ENCODE results near the gene PRPH2. TPM values are rescaled to one million over a fixed set of nuclear protein-coding genes. Genes with fewer than 3 reads are reported as not detected.

PRPH2 gene
- total RNA-seq, 2 donors from 2014 or later: 0.27 to 3.3 TPM

DNA sequence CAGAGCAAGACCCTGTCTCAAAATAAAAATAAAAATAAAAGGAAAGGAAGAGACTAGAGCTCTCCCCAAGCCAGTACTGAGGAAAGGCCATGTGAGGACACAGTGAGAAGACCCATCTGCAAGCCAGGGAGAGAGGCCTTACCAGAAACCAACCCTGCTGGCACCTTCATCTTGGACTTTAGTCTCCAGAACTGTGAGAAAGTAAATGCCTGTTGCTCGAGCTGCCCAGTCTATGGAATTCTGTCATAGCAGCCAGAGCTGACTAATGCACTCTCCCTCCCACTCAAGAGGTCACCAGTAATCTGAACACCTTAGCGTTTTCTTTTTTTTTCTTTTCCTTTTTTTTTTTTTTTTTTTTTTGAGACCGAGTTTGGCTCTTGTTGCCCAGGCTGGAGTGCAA is 7.3 kb upstream of the PRPH2 start:
- H3K27ac ChIP-seq: no peak overlapping the region
- no peaks in the 10 kb centered on the region for H3K9me3 ChIP-seq
- 75% methylated on average over 3 of the region's 3 CpGs for WGBS
- no peaks in the 10 kb centered on the region for H3K27me3 ChIP-seq (replicated peaks; ENCODE audit: insufficient read depth)
- no peak for DNase-seq (ENCODE audit: low spot score)
- no peak for TF ChIP-seq POLR2AphosphoS5 (IDR thresholded peaks at IDR 0.05)
- TF ChIP-seq POLR2A (IDR thresholded peaks at IDR 0.05): no peak
- TF ChIP-seq, protein P1, sequence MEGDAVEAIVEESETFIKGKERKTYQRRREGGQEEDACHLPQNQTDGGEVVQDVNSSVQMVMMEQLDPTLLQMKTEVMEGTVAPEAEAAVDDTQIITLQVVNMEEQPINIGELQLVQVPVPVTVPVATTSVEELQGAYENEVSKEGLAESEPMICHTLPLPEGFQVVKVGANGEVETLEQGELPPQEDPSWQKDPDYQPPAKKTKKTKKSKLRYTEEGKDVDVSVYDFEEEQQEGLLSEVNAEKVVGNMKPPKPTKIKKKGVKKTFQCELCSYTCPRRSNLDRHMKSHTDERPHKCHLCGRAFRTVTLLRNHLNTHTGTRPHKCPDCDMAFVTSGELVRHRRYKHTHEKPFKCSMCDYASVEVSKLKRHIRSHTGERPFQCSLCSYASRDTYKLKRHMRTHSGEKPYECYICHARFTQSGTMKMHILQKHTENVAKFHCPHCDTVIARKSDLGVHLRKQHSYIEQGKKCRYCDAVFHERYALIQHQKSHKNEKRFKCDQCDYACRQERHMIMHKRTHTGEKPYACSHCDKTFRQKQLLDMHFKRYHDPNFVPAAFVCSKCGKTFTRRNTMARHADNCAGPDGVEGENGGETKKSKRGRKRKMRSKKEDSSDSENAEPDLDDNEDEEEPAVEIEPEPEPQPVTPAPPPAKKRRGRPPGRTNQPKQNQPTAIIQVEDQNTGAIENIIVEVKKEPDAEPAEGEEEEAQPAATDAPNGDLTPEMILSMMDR (IDR thresholded peaks at IDR 0.05): no peak
- no peaks in the 10 kb centered on the region for H3K4me1 ChIP-seq (replicated peaks)
- intact Hi-C loops (cut with DNase I): no loop called here
- no peak overlapping the region for H3K4me3 ChIP-seq
- no peaks in the 10 kb centered on the region for H3K36me3 ChIP-seq

DNA sequence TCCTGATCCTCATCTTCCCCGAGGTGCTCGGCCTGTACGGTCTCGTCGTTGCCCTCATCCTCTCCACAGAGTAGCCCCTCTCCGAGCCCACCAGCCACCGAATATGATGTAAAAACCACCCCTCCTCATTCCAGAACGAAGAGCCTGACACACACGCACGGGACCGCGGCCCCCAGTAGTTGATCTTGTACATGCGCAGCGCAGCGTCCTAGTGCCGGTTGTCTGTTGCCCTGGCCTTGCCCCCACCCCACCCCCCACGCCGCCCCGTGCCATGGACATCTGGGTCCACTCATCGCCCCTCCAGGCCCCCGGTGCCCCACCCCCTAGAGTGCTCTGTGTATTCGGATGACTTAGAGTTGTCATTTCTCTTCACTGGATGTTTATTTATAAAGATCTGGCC is 5.2 kb upstream of the PRPH2 start:
- no peak for DNase-seq (ENCODE audit: low spot score)
- intact Hi-C loops (cut with DNase I): loop anchor here (2.0 kb wide), 1 partner anchor 149 kb away; no protein-coding TSS in a partner anchor
- no peaks in the 10 kb centered on the region for H3K36me3 ChIP-seq
- H3K4me3 ChIP-seq: peak overlapping the region; percentile 13 to 34
- no peaks in the 10 kb centered on the region for H3K9me3 ChIP-seq
- no peaks in the 10 kb centered on the region for H3K4me1 ChIP-seq (replicated peaks)
- 74% methylated on average over 22 of the region's 22 CpGs for WGBS
- TF ChIP-seq, protein P1 (IDR thresholded peaks at IDR 0.05): no peak
- no peak for TF ChIP-seq POLR2A (IDR thresholded peaks at IDR 0.05)
- TF ChIP-seq POLR2AphosphoS5 (IDR thresholded peaks at IDR 0.05): no peak
- H3K27ac ChIP-seq: peak overlapping the region; percentile 42 to 57
- no peaks in the 10 kb centered on the region for H3K27me3 ChIP-seq (replicated peaks; ENCODE audit: insufficient read depth)

DNA sequence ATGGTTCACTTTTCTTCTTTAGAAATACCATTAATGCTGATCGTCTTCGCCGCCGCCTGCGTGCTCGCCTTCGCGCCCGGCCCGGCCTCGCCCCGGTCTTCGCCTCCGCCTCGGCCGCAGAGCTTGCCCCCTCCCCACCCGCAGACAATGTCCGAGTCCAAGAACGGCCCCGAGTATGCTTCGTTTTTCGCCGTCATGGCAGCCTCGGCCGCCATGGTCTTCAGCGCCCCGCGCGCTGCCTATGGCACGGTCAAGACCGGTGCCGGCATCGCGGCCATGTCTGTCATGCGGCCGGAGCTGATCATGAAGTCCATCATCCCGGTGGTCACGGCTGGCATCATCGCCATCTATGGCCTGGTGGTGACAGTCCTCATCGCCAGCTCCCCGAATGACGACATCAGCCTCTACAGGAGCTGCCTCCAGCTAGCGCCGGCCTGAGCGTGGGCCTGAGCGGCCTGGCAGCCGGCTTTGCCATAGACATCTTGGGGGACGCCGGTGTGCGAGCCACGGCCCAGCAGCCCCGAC is 4.8 kb upstream of the PRPH2 start:
- H3K36me3 ChIP-seq: no peaks in the 10 kb centered on the region
- peak overlapping the region; percentile 42 to 57 for H3K27ac ChIP-seq
- intact Hi-C loops (cut with DNase I): loop anchor here (2.0 kb wide), 1 partner anchor 150 kb away; no protein-coding TSS in a partner anchor
- WGBS: 8% methylated on average over 31 of the region's 52 CpGs
- no peak for TF ChIP-seq POLR2A (IDR thresholded peaks at IDR 0.05)
- no peak for TF ChIP-seq POLR2AphosphoS5 (IDR thresholded peaks at IDR 0.05)
- TF ChIP-seq, protein P1 (IDR thresholded peaks at IDR 0.05): no peak
- no peaks in the 10 kb centered on the region for H3K27me3 ChIP-seq (replicated peaks; ENCODE audit: insufficient read depth)
- peak overlapping the region; percentile 13 to 34 for H3K4me3 ChIP-seq
- H3K9me3 ChIP-seq: no peaks in the 10 kb centered on the region
- no peaks in the 10 kb centered on the region for H3K4me1 ChIP-seq (replicated peaks)
- no peak for DNase-seq (ENCODE audit: low spot score)

DNA sequence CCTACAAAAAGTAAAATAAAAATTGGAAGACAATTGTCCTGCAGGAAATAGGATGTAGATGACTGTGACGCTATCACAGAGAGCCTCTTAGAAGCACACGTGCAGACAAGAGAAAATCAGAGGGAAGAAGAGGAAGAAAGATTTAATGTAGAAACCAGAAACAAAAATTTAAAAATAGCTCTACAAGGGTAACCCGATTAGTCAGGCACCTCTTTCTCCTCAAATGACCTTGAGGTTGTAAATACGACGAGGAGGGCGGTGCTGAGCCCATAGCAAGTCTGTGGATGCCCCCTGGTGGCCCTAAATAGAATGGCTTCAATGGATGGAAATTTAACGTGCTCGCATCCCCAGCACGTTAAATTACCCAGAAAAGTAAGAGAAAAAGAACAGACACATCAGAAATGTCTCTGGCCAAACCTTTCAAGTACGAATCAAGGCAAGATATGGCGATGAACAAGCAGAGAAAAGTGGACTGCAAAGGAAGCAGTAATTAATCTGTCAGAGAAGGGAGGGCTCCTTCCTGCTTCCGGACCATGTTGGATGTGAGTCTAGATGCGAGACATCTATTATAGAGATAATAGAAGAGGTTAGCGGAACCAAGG is 4.2 kb upstream of the PRPH2 start:
- Histone ChIP-seq H3K9me3 (no peaks in the 10 kb centered on the region), H3K4me3 (peak overlapping the region; percentile 13 to 34), H3K36me3 (no peaks in the 10 kb centered on the region), H3K27me3 (replicated peaks; ENCODE audit: insufficient read depth) (no peaks in the 10 kb centered on the region), H3K27ac (peak overlapping the region; percentile 42 to 57), H3K4me1 (replicated peaks) (no peaks in the 10 kb centered on the region)
- TF ChIP-seq, protein P1 (IDR thresholded peaks at IDR 0.05): peak; percentile 79 to 94 (median 93)
- TF ChIP-seq POLR2AphosphoS5 (IDR thresholded peaks at IDR 0.05) (peak; percentile 83), POLR2A (IDR thresholded peaks at IDR 0.05) (no peak)
- intact Hi-C loops (cut with DNase I): loop anchor here (1.0 to 2.0 kb wide), 2 partner anchors 65 to 150 kb away; no protein-coding TSS in a partner anchor
- DNase-seq (ENCODE audit: low spot score): peak; percentile 80
- WGBS: 2% methylated on average over 14 of the region's 14 CpGs

DNA sequence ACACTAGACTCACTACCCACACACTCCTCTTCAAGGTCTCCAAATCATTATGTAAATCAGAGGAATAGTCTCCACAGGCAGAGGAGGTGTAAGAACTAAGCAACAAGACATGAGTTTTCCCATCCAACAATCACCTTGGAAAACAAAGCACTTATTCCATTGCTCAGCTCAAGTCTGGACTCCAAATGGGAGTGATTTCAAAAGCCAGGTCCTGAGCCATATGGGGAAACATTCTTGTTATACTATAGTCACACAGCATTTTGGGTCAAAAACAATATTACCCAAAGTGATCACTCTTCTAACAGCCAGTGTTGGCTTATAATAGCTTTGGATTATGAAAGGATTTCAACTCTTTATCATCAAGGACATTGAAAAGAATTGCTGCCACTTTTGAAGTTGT is 3.6 kb upstream of the PRPH2 start:
- TF ChIP-seq POLR2AphosphoS5 (IDR thresholded peaks at IDR 0.05) (no peak), POLR2A (IDR thresholded peaks at IDR 0.05) (no peak)
- TF ChIP-seq, protein P1 (IDR thresholded peaks at IDR 0.05): no peak
- H3K9me3 ChIP-seq: no peaks in the 10 kb centered on the region
- no peaks in the 10 kb centered on the region for H3K27me3 ChIP-seq (replicated peaks; ENCODE audit: insufficient read depth)
- DNase-seq (ENCODE audit: low spot score): no peak
- intact Hi-C loops (cut with DNase I): loop anchor here (1.0 to 2.0 kb wide), 2 partner anchors 65 to 151 kb away; no protein-coding TSS in a partner anchor
- no peaks in the 10 kb centered on the region for H3K4me1 ChIP-seq (replicated peaks)
- H3K36me3 ChIP-seq: no peaks in the 10 kb centered on the region
- no peak overlapping the region for H3K4me3 ChIP-seq
- H3K27ac ChIP-seq: peak overlapping the region; percentile 42 to 57
